Nephron (organoid): Measurements from ENCODE around the gene MANF.

Experiments used
- H3K27ac Mint-ChIP-seq, 3 experiments: 2 replicates each; pipeline ENCODE4 v1.8.0; 2020; ENCODE audit warnings: mixed read lengths in 3 of 3, mild to moderate bottlenecking in 2 of 3, moderate library complexity in 1 of 3
- H3K27me3 Mint-ChIP-seq: 2 replicates; pipeline ENCODE4 v1.8.0; 2021; ENCODE audit warnings: low read depth, mild to moderate bottlenecking, moderate library complexity, mixed read lengths
- H3K36me3 Mint-ChIP-seq: 2 replicates; pipeline ENCODE4 v1.8.0; 2020; ENCODE audit warnings: low read depth, mixed read lengths
- H3K4me1 Mint-ChIP-seq: 2 replicates; pipeline ENCODE4 v1.8.0; 2020; ENCODE audit warnings: mixed read lengths
- H3K4me3 Mint-ChIP-seq, 3 experiments: 2 replicates each; pipeline ENCODE4 v1.8.0; 2020; ENCODE audit warnings: mild to moderate bottlenecking in 3 of 3, mixed read lengths in 3 of 3, moderate library complexity in 2 of 3
- H3K9me3 Mint-ChIP-seq: 2 replicates; pipeline ENCODE4 v1.8.0; 2020; ENCODE audit warnings: mixed read lengths
- TF ChIP-seq, protein P1 (sequence below), 3 experiments: fragments of 200-600 bp; sonication (generic); IDR thresholded peaks; one replicate each; pipeline ENCODE4 v1.5.0; 2021; ENCODE audit warnings: antibody characterized with exemption in 3 of 3; ENCODE audit not compliant: unreplicated experiment in 3 of 3

The MANF gene

DNA sequence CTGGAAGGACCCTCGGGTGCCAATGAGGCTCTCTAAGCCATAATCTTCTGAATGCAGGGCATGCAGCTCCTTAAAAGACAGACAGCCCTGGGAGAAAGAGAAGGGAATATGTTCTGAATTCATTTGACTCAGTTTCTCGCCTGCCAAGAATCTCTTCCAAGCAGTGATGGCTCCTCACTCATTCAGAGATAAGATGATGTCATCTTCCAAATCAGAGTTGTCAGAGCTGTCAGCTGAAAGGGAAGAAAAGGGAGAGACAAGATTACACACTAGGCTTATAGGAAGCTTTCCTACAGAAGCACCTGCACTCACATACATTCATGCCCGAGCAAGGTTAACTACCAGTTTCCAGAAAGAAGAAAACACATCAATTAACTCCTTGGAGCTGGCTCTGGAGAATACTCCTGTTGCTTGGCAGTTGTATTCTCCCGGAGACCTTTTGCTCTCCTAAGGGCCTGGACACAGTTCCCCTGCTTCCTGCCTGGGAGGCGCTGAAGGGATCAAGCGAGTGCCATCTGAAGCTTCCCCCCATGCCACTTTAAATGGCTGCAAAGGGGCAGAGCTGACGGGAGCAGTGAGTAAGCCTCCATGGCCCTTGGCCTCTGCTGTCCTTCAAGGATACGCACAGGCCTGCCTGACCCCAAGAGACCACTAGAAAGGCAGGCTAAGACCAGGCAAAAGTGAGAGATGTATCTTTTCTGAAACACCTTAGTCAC, 13.7 kb downstream of the MANF start:
- Mint-ChIP-seq H3K4me3 (no peak overlapping the region), H3K36me3 (peaks cover 42% of the 10 kb centered on the region), H3K9me3 (no peaks in the 10 kb centered on the region), H3K4me1 (peaks cover 25% of the 10 kb centered on the region), H3K27me3 (no peaks in the 10 kb centered on the region), H3K27ac (no peak overlapping the region)
- TF ChIP-seq, protein P1, sequence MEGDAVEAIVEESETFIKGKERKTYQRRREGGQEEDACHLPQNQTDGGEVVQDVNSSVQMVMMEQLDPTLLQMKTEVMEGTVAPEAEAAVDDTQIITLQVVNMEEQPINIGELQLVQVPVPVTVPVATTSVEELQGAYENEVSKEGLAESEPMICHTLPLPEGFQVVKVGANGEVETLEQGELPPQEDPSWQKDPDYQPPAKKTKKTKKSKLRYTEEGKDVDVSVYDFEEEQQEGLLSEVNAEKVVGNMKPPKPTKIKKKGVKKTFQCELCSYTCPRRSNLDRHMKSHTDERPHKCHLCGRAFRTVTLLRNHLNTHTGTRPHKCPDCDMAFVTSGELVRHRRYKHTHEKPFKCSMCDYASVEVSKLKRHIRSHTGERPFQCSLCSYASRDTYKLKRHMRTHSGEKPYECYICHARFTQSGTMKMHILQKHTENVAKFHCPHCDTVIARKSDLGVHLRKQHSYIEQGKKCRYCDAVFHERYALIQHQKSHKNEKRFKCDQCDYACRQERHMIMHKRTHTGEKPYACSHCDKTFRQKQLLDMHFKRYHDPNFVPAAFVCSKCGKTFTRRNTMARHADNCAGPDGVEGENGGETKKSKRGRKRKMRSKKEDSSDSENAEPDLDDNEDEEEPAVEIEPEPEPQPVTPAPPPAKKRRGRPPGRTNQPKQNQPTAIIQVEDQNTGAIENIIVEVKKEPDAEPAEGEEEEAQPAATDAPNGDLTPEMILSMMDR (IDR thresholded peaks at IDR 0.05; ENCODE audit: unreplicated experiment in 3 of 3), result no peak

DNA sequence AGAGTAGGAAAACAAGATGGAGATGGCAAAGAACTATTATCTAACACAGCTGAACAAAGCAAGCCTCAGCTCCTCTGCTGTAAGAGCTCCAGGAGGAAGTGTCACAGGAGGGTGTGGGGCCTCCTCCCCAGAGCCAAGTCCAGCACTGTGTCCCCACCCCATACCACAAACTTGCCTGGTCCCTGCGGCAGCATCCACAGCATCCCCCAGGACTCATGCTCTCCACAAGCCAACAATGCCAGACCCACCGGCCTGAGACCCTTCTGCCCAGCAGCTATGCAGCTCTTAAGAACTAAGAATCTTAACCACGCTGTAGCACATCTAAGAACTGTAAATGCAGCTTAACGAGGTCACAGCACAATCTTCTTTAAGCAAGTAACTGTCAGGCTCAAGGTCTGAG, 15.1 kb downstream of the MANF start:
- TF ChIP-seq, protein P1 (IDR thresholded peaks at IDR 0.05; ENCODE audit: unreplicated experiment in 3 of 3), result no peak
- no peak overlapping the region for H3K27ac Mint-ChIP-seq
- no peak overlapping the region for H3K4me3 Mint-ChIP-seq
- H3K27me3 Mint-ChIP-seq, result no peaks in the 10 kb centered on the region
- H3K36me3 Mint-ChIP-seq, result peaks cover 34% of the 10 kb centered on the region
- no peaks in the 10 kb centered on the region for H3K9me3 Mint-ChIP-seq
- H3K4me1 Mint-ChIP-seq, result peaks cover 11% of the 10 kb centered on the region

DNA sequence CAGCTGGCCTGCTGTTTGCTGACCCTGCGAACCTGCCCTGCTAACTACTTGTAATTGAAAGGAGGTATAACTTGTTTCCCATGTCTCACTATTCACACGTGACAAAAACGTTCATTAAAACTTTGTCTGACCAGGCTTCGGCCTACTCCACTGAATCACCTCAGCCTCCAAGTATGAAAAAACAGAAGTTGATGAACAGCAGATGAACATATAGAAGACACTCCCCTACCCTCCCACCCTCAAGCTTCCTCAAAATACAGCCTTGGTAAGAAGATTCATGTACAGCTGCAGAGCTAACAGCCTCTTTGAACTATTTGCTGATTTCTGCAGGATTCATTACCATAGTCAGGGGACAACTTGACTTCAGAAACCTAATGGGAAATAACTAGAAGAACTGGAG, 16.6 kb downstream of the MANF start:
- peaks cover 4% of the 10 kb centered on the region for H3K27me3 Mint-ChIP-seq
- TF ChIP-seq, protein P1 (IDR thresholded peaks at IDR 0.05; ENCODE audit: unreplicated experiment in 3 of 3), result no peak
- H3K9me3 Mint-ChIP-seq, result no peaks in the 10 kb centered on the region
- peaks cover 1% of the 10 kb centered on the region for H3K4me1 Mint-ChIP-seq
- no peak overlapping the region for H3K4me3 Mint-ChIP-seq
- H3K36me3 Mint-ChIP-seq, result peaks cover 29% of the 10 kb centered on the region
- H3K27ac Mint-ChIP-seq, result peak overlapping the region in 1 of 3 experiments; percentile 12

DNA sequence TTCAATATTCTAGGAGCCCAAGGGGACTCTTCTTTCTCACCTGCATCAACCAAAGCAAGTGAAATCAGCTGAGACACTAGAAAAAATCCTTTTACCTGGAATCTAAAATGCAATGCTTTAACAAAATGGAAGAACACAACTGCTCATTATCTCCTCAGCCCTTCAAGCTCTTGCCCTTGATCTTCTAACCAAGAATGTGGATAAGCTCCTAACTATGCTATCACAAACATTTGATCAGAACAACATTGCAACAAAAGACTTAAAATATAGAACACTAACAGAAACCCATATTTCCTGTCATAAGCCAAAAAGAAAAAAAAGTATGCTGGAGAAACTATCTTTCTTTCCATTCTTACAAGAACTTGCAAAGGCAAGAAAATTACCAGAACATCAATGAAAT, 18.6 kb downstream of the MANF start:
- H3K4me1 Mint-ChIP-seq, result no peaks in the 10 kb centered on the region
- peaks cover 23% of the 10 kb centered on the region for H3K36me3 Mint-ChIP-seq
- H3K4me3 Mint-ChIP-seq, result no peak overlapping the region

DNA sequence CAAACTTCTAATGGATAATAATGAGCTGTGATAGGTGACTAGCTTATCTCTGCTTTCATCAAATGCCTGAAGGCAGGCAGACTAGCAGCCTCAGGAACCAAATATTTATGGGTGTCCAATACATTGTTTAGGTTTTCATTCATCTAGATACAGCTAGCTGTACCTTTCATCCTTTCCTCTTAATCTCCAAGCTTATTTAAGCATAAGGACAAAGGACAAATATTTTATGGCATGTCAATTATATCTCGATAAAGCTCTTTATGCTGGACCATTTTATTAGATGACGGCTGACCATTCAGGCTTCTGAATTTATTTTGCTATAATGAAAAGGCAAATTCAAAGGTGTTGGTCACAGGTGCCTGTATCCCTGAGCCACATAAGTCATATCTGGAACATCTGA, 22.9 kb downstream of the MANF start:
- H3K27me3 Mint-ChIP-seq, result peaks cover 4% of the 10 kb centered on the region
- TF ChIP-seq, protein P1 (IDR thresholded peaks at IDR 0.05; ENCODE audit: unreplicated experiment in 3 of 3), result no peak

More for the DNA sequence above, 18.6 kb downstream of the MANF start:
- Mint-ChIP-seq H3K9me3 (no peaks in the 10 kb centered on the region), H3K27ac (no peak overlapping the region), H3K27me3 (peaks cover 4% of the 10 kb centered on the region)
- TF ChIP-seq, protein P1 (IDR thresholded peaks at IDR 0.05; ENCODE audit: unreplicated experiment in 3 of 3), result no peak

DNA sequence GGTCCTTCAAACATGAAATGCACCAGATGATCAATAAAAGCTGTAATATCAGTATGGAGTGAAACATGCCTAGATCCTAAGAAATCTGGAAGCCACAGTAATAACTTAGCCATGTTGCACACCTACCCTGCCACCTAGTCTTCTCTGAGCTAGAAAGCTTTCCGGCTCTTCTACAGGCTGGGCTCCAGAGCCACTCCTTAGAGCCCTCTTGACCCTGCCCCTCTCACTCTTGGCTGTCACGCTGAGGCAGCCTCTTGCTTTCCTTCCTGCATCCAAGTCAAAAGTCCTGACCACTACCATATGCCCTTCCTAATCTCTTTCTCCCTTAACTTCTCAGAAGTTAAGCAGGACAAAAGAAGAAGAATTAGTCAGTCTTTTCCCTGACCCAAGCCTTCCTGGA, 23.7 kb downstream of the MANF start:
- H3K4me3 Mint-ChIP-seq, result no peak overlapping the region
- peaks cover 39% of the 10 kb centered on the region for H3K36me3 Mint-ChIP-seq
- no peak overlapping the region for H3K27ac Mint-ChIP-seq
- peaks cover 4% of the 10 kb centered on the region for H3K27me3 Mint-ChIP-seq
- no peaks in the 10 kb centered on the region for H3K4me1 Mint-ChIP-seq
- H3K9me3 Mint-ChIP-seq, result no peaks in the 10 kb centered on the region
- TF ChIP-seq, protein P1 (IDR thresholded peaks at IDR 0.05; ENCODE audit: unreplicated experiment in 3 of 3), result no peak

More for the DNA sequence above, 22.9 kb downstream of the MANF start:
- Mint-ChIP-seq H3K9me3 (no peaks in the 10 kb centered on the region), H3K27ac (no peak overlapping the region), H3K36me3 (peaks cover 38% of the 10 kb centered on the region), H3K4me1 (no peaks in the 10 kb centered on the region), H3K4me3 (no peak overlapping the region)
